HCT116 (cell line): ENCODE results near the gene CYP26B1. TPM values are rescaled to one million over a fixed set of nuclear protein-coding genes. Genes with fewer than 3 reads are reported as not detected.

Experiments used
- ATAC-seq: fragments of 200-7000 bp; cut with Tn5 transposase; 2 replicates; pipeline ENCODE4 v1.9.1; 2020; ENCODE audit warnings: mild to moderate bottlenecking, moderate library complexity
- BruUV-seq: library from RNA; stranded (reverse); fragments of 400-500 nt; replicated peaks from 2 replicates; lab custom pipeline; 2021; lab: Mats Ljungman, UMichigan
- CTCF ChIA-PET: fragments of 300-600 bp; sonication (Branson Sonifier 250); formaldehyde crosslinking; loops from one replicate; lab custom pipeline; 2021; ENCODE audit warnings: antibody characterized with exemption; lab: Charles Lee
- POLR2A ChIA-PET: fragments of 300-600, 350-600 bp; sonication (Branson Sonifier 250); formaldehyde crosslinking; loops from one replicate; lab custom pipeline; 2021; ENCODE audit warnings: antibody characterized with exemption; lab: Charles Lee
- RAD21 ChIA-PET, 2 experiments: fragments of 300-600 bp; sonication (Branson Sonifier 250); formaldehyde crosslinking; loops; one replicate each; lab custom pipeline; 2023; ENCODE audit warnings: low total read pairs in 2 of 2; ENCODE audit not compliant: uncharacterized antibody in 2 of 2, unreplicated experiment in 2 of 2, low non-redundant PET in 1 of 2; lab: Charles Lee
- DNase-seq: peaks from one replicate; pipeline ENCODE4 v3.0.0-alpha.2; 2010; ENCODE audit warnings: low read depth, low spot score
- H2AFZ ChIP-seq: fragments of 200-600 bp; shearing (Covaris generic), sonication (generic); 2 replicates; pipeline ENCODE4 v1.6.1; 2017; ENCODE audit warnings: low read depth, mixed run types, mixed read lengths, antibody characterized with exemption, low read length; ENCODE audit not compliant: poor library complexity, severe bottlenecking
- H3K27ac ChIP-seq: 2 replicates; pipeline ENCODE4 v1.5.1; 2012; ENCODE audit warnings: low read depth, low read length
- H3K27me3 ChIP-seq: fragments of 200-600 bp; sonication (generic); 2 replicates; pipeline ENCODE4 v1.6.1; 2016; ENCODE audit warnings: mixed run types, low read length, mixed read lengths; ENCODE audit not compliant: insufficient read depth
- H3K36me3 ChIP-seq, 2 experiments: fragments of 200-500 bp in 1 of 2; fragments of 200-600 bp in 1 of 2; sonication (Bioruptor generic) in 1 of 2; sonication (generic) in 1 of 2; 2 replicates each; pipeline versions ENCODE4 v1.5.1 to v1.6.1; 2014 to 2016; ENCODE audit warnings: low read length in 2 of 2, inconsistent platforms in 1 of 2, mixed read lengths in 1 of 2, mixed run types in 1 of 2; ENCODE audit not compliant: insufficient read depth in 2 of 2, control insufficient read depth in 1 of 2
- H3K4me1 ChIP-seq, 2 experiments: fragments of 200-600 bp in 1 of 2; sonication (generic) in 1 of 2; 2 replicates each; pipeline versions ENCODE4 v1.5.1 to v1.6.1; 2012 to 2017; ENCODE audit warnings: low read length in 2 of 2, inconsistent platforms in 1 of 2, mild to moderate bottlenecking in 1 of 2, mixed read lengths in 1 of 2, mixed run types in 1 of 2, moderate library complexity in 1 of 2; ENCODE audit not compliant: insufficient read depth in 2 of 2, control insufficient read depth in 1 of 2
- H3K4me2 ChIP-seq: fragments of 200-600 bp; sonication (generic); 2 replicates; pipeline ENCODE4 v1.6.1; 2017; ENCODE audit warnings: mixed run types, low read length, mixed read lengths
- H3K4me3 ChIP-seq, 2 experiments: fragments of 200-600 bp in 1 of 2; sonication (generic) in 1 of 2; replicated peaks in 1 of 2; 2 replicates each; pipeline ENCODE4 v1.5.1; 2011 to 2016; ENCODE audit warnings: low read length in 2 of 2, control low read depth in 1 of 2, low read depth in 1 of 2, mild to moderate bottlenecking in 1 of 2, mixed read lengths in 1 of 2, mixed run types in 1 of 2
- H3K79me2 ChIP-seq: fragments of 200-600 bp; sonication (generic); 2 replicates; pipeline ENCODE4 v1.6.1; 2017; ENCODE audit warnings: mild to moderate bottlenecking, mixed run types, low read length, moderate library complexity, mixed read lengths; ENCODE audit not compliant: insufficient read depth
- H3K9ac ChIP-seq: fragments of 200-600 bp; sonication (generic); 2 replicates; pipeline ENCODE4 v1.6.1; 2016; ENCODE audit warnings: low read length, mixed read lengths
- H3K9me2 ChIP-seq: fragments of 200-600 bp; sonication (generic), shearing (Covaris generic); 2 replicates; pipeline ENCODE4 v1.6.1; 2017; ENCODE audit warnings: mixed run types, mild to moderate bottlenecking, moderate library complexity; ENCODE audit not compliant: insufficient read depth
- H3K9me3 ChIP-seq, 2 experiments: fragments of 200-500 bp in 1 of 2; fragments of 200-600 bp in 1 of 2; sonication (Bioruptor generic) in 1 of 2; sonication (generic) in 1 of 2; 2 replicates each; pipeline ENCODE4 v1.6.1; 2014 to 2017; ENCODE audit warnings: low read length in 2 of 2, mixed read lengths in 2 of 2, inconsistent platforms in 1 of 2, low read depth in 1 of 2, mild to moderate bottlenecking in 1 of 2, mixed run types in 1 of 2, moderate library complexity in 1 of 2; ENCODE audit not compliant: control insufficient read depth in 1 of 2, insufficient read depth in 1 of 2
- H4K20me1 ChIP-seq: fragments of 200-600 bp; sonication (generic), shearing (Covaris generic); 2 replicates; pipeline ENCODE4 v1.6.1; 2017; ENCODE audit warnings: mixed run types, mild to moderate bottlenecking, moderate library complexity; ENCODE audit not compliant: insufficient read depth
- ATF3 ChIP-seq: IDR thresholded peaks from 2 replicates; pipeline ENCODE4 v1.6.1; 2012
- CBX3 ChIP-seq: IDR thresholded peaks from 2 replicates; pipeline ENCODE4 v1.6.1; 2012; ENCODE audit warnings: low read depth
- CEBPB ChIP-seq: IDR thresholded peaks from 2 replicates; pipeline ENCODE4 v1.6.1; 2012; ENCODE audit warnings: low read depth
- EGR1 ChIP-seq: IDR thresholded peaks from 2 replicates; pipeline ENCODE4 v1.6.1; 2012; ENCODE audit warnings: low read depth
- FOSL1 ChIP-seq: IDR thresholded peaks from 2 replicates; pipeline ENCODE4 v1.6.1; 2012; ENCODE audit warnings: low read depth
- JUND ChIP-seq: IDR thresholded peaks from 2 replicates; pipeline ENCODE4 v1.6.1; 2012
- POLR2A ChIP-seq: IDR thresholded peaks from 2 replicates; pipeline ENCODE4 v1.7.0; 2011; ENCODE audit warnings: borderline replicate concordance; ENCODE audit not compliant: insufficient read depth, insufficient read length; ENCODE audit errors: extremely low read depth
- POLR2AphosphoS5 ChIP-seq: IDR thresholded peaks from 2 replicates; pipeline ENCODE4 v1.6.1; 2011; ENCODE audit warnings: mild to moderate bottlenecking, low read depth, low read length, moderate library complexity
- RAD21 ChIP-seq: IDR thresholded peaks from 2 replicates; pipeline ENCODE4 v1.6.1; 2012; ENCODE audit warnings: low read depth, mild to moderate bottlenecking
- SP1 ChIP-seq: IDR thresholded peaks from 2 replicates; pipeline ENCODE4 v1.6.1; 2012; ENCODE audit warnings: low read depth
- SRF ChIP-seq: IDR thresholded peaks from 2 replicates; pipeline ENCODE4 v1.6.1; 2012; ENCODE audit warnings: low read depth
- TCF7L2 ChIP-seq: IDR thresholded peaks from 2 replicates; pipeline ENCODE4 v1.7.0; 2011; ENCODE audit warnings: borderline replicate concordance, inconsistent platforms; ENCODE audit not compliant: insufficient read depth, insufficient read length; ENCODE audit errors: extremely low read depth
- ZNF274 ChIP-seq: fragments of 200-500 bp; sonication (Bioruptor generic); IDR thresholded peaks from 2 replicates; pipeline ENCODE4 v1.6.1; 2014; ENCODE audit warnings: mild to moderate bottlenecking, low read depth, low read length, inconsistent platforms
- intact Hi-C: fragments of 100-400 bp; cut with micrococcal nuclease; formaldehyde crosslinking; loops from 2 replicates; pipeline ENCODE4 v1.10.0; 2022
- total RNA-seq: library from RNA; stranded (reverse); gene quantifications from one replicate; pipeline ENCODE4 v1.2.1, GENCODE V29; 2021; ENCODE audit not compliant: unreplicated experiment

The CYP26B1 gene
- total RNA-seq, 1 experiment from 2014 or later, result 21.1 TPM

GRCh38 chr2:72090271-72090720 is 57.4 kb downstream of the CYP26B1 start:
- H3K36me3 ChIP-seq, result no peaks in the 10 kb centered on the region
- no peak overlapping the region for H3K9ac ChIP-seq
- ChIA-PET RAD21 (no interaction called here), POLR2A (no interaction called here), CTCF (no interaction called here)
- H4K20me1 ChIP-seq, result no peaks in the 10 kb centered on the region
- no peaks in the 10 kb centered on the region for H3K27me3 ChIP-seq
- H3K9me2 ChIP-seq, result no peaks in the 10 kb centered on the region
- H3K27ac ChIP-seq, result no peak overlapping the region
- peaks cover 0 to 8% of the 10 kb centered on the region in 2 experiments; a peak in 1 of 4 replicates for H3K4me1 ChIP-seq
- DNase-seq, result no peak
- H3K4me2 ChIP-seq, result no peak overlapping the region
- no peak for TF ChIP-seq RAD21
- no peak for TF ChIP-seq SRF
- TF ChIP-seq ZNF274, result no peak
- no peak for TF ChIP-seq JUND
- no peak for TF ChIP-seq SP1
- TF ChIP-seq FOSL1, result no peak
- no peak for TF ChIP-seq TCF7L2
- TF ChIP-seq EGR1, result no peak
- TF ChIP-seq CBX3, result no peak
- no peak overlapping the region for H3K4me3 ChIP-seq
- intact Hi-C loops, result no loop called here
- no peak for ATAC-seq
- no peaks in the 10 kb centered on the region for H3K9me3 ChIP-seq
- BruUV-seq, result no TSS peak
- no peak overlapping the region for H2AFZ ChIP-seq
- no peaks in the 10 kb centered on the region for H3K79me2 ChIP-seq

GRCh38 chr2:72089537-72089936 is 58.1 kb downstream of the CYP26B1 start:
- no peaks in the 10 kb centered on the region for H3K9me2 ChIP-seq
- no peak for ATAC-seq
- no peak overlapping the region for H3K27ac ChIP-seq
- no peaks in the 10 kb centered on the region for H4K20me1 ChIP-seq
- no peaks in the 10 kb centered on the region for H3K27me3 ChIP-seq
- peaks cover 0 to 8% of the 10 kb centered on the region in 2 experiments; a peak in 1 of 4 replicates for H3K4me1 ChIP-seq
- no peak for TF ChIP-seq ZNF274
- TF ChIP-seq FOSL1, result no peak
- no peak for TF ChIP-seq ATF3
- no peak for TF ChIP-seq POLR2AphosphoS5
- no peak for TF ChIP-seq CEBPB
- no peak for TF ChIP-seq TCF7L2
- no peak for TF ChIP-seq POLR2A
- no peak overlapping the region for H3K9ac ChIP-seq
- POLR2A ChIA-PET, result no interaction called here
- H3K9me3 ChIP-seq, result no peaks in the 10 kb centered on the region
- RAD21 ChIA-PET, result no interaction called here
- BruUV-seq, result no TSS peak
- no peak overlapping the region for H3K4me3 ChIP-seq
- no peak overlapping the region for H2AFZ ChIP-seq
- no peaks in the 10 kb centered on the region for H3K79me2 ChIP-seq
- no peaks in the 10 kb centered on the region for H3K36me3 ChIP-seq
- CTCF ChIA-PET, result no interaction called here
- intact Hi-C loops, result no loop called here
- no peak overlapping the region for H3K4me2 ChIP-seq
- DNase-seq, result no peak
